Stimulated activated CD8-positive, alpha-beta memory T cell treated with anti-CD3 and anti-CD28 coated beads, Interleukin-4, amount 100 ng/mL, for 4 hours (primary cell): ENCODE data around the gene PAQR5.

Experiments used
- DNase-seq, 2 donors: peaks; one replicate each; pipeline ENCODE4 v3.0.0-alpha.2; 2020; ENCODE audit warnings: low read depth in 2 of 2, low spot score in 1 of 2

The PAQR5 gene

DNA sequence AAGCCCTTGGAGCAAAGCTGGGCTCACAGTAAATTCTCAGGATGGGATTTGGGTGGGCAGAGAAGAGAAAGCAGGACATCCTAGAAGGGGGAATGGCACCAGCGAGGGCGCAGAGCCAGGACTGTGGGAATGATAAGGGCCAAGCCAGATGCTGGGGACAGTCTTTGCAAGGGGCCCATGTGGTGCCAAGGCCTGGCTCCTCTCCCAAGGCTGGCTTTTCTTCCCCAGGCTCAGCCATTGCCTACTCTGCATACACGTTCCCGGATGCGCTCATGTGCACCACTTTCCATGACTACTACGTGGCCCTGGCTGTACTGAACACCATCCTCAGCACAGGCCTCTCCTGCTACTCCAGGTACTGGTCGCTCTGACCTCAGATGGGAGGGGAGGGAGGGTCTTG is 90.7 kb downstream of the PAQR5 start:
- DNase-seq, result no peak

DNA sequence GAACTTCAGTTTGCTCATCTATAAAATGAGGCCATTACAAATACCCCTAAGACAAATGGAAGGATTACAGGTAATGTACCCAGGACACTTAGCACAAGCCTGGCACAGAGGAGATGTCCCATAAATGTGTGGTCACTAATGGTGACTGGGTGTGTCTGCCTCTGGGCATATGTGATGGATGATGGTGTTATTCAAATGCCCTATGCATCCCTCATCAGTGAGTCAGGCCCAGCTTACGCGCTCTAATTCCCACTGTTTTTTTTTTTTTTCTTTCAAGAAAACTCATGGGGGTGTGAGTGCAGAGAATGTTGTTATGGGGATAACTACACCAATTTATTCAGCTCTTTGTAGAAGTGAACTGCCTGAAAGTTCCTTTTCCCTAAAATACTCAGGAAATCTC is 91.9 kb downstream of the PAQR5 start:
- no peak for DNase-seq

DNA sequence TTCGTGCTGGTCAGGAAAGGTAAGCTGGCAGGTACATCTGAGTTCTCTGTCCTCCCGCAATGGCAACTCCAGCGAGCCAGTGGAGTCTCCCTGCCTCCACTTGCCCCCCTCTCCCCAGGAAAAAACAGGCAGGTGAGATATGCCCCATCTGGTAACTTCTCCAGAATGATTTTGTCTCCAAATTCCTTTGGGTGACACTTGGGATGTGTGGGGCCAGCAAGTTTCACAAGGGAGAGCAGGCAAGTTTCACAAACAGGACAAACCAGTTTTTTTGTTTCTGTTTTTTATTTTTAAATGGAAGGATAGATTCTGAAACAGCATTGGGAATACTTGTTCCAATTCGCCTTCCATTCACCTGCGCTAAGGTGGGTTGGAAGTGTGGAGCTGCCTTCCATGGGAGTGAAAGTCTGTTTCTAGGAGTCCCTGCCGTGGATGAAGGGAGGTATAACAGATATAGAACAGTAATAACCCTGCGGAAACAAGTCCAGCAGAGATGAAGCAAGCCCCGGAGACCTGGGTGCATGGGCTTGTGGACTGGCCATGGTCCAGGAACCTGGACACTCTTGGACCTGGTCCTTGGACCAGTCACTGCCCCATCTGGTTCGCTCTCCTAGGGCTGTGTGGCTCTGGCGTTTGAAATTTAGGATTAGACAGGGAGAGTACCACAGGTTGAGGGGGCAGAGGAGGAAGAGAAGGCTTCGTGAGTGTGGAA is 92.5 kb downstream of the PAQR5 start:
- no peak for DNase-seq

DNA sequence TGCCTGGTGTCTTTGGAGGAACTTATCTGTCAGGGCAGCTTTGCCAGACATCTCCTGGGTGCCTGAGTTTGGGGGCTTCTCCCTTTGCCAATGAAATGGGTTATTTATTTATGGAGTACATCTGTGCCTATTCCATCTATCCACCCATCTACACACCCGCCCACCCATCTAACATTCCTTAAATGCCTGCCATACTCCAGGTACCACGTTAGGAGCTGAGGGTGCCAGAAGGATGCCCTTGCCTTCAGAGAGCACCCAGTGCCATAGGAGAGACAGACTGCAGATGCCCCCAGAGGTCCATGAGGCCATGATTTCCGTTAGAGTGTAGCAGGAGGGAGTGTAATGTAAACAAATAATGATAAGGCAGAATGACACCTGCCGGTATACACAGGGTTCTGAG is 93.6 kb downstream of the PAQR5 start:
- DNase-seq, result no peak

DNA sequence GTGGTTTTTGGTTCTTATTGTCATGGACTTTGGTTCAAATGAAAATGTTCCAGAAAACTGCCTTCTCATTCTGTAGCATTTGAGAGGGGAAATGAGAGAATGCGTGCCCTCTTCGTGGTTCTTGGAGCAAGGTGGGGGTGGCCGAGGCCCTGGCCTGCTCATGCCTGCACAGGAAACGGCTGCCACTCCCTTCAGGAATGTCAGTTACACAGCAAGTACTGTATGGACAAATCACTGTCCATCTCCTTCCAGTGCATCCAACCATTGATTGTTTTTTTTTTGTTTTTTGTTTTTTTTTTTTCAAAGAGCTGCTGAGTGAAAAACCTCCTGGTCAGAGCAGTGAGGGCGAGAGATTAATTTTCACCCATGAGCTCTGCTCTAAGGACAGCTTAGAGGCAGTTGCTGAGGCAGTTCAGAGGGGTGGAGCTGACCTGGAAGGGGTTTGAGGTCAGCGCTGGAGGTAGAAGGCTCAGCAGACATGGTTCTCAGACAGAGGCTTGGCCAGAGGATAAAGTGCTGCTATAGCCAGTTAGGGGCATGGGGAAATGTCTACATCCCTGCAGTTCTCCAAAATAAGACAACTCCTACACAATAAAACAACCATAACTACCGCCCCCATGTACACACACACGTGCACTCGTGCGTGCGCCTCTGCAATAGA is 95.2 kb downstream of the PAQR5 start:
- no peak for DNase-seq

DNA sequence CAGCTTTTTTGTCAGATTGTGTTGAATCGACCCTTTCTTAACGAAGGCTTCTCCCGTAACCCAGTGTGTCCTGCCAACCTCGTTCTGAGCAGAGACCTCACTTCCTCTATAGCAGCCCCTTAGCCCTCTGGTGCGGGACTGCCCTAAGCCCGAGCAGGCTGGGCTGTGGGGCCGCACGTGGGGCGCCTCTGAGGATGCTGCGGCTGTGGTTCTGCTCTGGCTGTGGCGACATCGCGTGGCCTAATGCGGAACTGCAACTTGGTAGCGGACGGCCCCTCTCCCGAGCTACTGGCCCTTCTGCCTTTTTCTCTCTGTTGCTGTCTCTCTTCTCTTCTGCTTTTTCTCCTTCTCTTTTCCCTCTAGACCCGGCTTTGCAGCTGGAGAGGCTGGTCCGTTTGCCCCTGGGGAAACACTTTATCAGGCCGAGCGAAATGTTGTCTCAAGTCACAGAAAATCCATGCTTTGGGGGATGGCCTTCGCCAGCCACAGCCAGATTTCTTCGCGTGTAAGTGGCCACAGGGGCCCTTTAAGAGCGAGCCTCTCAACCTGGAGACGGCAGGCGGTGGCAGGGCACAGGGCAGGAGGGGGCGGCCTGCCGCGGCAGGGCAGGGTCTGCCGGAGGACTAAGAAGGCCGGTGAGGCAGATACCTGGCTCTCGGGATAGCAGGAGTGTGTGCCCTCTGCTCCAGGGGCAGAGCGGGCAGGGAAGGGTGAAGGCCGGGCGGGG is 96.0 kb downstream of the PAQR5 start:
- DNase-seq, result peak; percentile 60 to 78

DNA sequence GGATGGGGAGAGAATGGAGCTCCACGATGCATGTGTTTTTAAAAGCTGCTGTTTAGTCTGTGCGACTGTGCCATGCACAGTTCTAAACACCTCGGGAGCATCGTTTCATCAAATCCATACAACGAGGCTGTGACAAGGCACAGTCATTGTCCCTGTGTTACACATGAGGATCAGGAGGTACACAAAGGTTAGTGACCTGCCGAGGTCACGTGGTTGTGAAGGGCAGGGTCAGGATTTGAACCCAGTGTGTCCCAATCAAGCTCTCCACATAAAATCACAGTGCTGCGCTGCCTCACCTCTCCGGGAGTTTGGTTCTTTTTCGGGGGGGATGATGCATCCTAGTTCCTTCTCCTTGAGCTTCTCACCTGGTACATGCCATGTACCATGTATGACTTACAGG is 96.7 kb downstream of the PAQR5 start:
- DNase-seq, result no peak

DNA sequence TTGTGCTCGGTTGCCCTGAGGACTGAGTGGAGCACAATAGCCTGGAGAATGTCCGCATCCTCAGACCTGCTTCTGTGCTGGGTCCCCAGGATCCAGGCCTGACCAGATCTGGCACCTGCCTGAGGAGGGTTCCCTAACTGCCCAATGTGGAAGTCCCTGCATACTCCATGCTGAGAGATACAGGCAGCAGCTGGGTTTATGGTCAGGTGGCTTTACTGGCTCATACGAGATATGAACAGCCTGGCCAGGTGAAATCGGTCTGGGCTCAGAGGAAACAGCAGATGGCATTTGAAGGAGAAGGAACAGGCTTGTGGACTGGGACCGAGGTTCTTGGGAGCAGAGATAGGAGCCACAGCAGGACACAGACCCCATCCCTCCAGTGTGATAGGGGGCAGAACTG is 97.3 kb downstream of the PAQR5 start:
- no peak for DNase-seq

DNA sequence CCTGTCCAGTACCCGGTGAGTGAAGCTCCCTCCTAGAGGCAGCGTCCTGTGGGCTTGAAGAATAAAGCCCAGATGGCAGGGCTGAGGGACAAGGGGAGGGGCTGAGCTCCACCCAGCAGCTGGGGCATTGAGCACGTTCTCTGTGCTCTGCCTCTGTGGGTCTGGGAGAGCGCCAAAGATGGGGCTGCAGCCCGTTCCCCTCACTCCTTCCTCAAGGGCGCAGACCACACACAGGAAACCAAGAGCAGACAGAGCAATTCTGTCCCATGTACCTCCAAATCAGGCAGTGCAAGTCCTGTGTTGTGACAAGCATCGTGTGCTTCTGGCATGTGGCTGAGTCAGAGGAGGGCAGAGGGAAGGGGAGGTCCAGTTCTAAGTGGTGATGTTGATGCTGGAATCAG is 99.8 kb downstream of the PAQR5 start:
- DNase-seq, result no peak

DNA sequence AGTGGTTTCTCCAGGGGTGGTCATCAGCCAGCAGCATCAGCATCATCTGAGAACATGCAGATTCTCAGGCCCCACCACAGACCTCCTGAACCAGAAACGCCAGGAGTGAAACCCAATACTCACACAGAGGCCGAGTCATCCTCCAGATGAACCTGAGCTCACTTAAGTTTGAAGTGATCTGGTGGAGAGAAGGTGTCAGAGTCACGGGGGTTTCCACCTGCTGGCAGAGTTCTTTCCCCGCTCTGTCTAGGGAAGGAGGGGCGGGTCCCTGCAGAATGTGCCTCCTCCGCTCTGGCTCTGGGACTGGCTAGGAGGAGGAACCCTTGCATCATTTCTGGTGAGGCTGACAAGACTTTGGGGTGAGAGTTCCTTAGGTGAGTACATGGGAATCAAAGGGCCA is 102.1 kb downstream of the PAQR5 start:
- no peak for DNase-seq

DNA sequence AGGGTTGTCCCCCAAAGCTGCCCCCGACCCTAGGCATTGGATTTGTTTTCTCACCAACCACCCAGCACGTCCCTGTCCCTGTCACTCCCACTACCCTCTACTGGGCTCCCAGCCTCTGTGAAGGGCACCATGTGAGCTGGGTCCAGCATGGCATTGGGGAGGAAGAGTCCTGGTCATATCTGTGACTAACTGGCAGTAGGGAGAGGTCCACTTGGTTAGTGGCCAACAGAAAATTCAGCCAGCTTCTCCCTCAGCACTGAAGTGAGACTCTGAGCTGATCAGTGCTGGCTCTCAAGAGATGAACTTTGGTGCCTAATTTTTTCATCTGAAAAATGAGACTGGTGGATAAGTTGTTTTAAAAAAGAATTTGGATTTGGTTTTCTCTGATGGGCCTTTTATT is 104.1 kb downstream of the PAQR5 start:
- no peak for DNase-seq

DNA sequence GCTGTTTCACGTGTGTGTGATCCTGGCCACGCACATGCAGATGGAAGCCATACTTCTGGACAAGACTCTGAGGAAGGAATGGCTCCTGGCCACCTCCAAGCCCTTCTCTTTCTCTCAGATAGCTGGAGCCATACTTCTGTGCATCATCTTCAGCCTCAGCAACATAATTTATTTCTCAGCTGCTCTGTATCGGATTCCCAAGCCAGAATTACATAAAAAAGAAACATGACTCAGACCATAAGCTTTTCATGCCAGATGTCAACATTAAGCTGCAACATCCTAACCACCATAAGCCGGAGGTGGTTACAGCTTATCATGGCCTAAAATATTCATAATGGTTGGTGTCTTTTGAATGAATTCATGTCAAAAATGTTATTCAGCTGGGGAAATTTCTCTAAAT is 104.9 kb downstream of the PAQR5 start:
- no peak for DNase-seq

DNA sequence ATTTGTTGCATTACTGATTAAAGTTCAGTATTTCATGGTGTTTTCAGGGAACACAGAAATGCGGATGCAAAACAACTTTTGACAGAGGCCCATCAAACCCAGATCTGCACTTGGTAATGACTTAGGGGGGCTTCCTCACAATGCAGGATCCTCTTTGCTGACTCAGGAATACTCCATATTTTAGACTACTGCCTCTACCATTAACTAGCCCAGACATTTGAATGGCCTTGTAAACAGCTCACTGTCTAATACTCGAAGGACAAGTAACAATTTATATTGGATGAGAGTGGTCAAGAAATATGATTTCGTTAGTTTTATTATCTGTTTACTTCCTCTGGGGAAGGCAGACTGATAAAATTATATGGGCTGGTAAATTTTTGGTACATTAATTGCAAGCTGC is 106.4 kb downstream of the PAQR5 start:
- DNase-seq, result no peak

DNA sequence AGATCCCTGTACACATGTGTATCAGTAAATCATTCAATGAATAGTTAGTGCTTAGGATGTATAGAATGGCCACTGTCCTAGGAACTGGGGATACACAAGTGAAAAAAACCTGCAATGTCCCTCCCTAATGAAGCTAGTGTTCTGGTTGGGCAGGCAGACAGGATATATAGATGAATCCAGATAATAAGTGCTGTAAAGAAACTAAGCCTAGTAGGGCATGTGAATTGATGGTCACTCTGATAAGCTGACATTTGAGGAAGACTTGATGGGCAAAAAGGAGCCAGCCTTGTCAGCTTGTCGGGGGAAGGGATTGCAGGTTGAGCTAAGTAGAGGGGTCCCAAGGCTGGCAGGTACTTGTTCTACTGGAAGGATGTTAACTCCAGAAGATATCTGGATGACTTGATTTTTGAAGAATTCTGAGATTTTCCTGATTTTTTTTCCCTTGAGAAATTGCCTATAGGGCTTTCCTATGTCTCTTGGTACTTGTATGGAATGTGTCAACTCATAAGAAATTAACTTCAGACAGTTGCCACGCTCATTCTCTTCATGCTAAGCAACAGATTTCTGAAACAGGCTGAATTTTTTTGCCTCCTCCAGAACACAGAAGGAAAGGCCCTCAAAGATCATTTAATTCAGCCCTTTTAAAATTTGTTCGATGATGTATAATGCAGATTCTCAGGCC is 109.1 kb downstream of the PAQR5 start:
- no peak for DNase-seq

DNA sequence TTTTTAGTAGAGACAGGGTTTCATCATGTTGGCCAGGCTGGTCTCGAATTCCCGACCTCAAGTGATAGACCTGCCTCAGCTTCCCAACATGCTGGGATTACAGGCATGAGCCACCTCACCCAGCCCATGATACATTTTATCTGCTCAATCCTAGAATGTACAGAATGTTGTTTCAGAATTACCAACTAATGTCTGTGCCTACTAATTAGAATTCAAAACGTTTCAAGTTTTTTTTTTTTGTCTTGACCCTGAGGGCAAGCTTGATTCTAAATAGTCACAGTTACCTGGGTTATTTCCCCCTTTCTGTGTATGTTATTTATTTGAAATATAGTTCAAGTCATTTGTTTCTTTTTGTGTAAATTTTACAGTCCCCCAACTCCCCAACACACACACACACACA is 110.1 kb downstream of the PAQR5 start:
- DNase-seq, result no peak

DNA sequence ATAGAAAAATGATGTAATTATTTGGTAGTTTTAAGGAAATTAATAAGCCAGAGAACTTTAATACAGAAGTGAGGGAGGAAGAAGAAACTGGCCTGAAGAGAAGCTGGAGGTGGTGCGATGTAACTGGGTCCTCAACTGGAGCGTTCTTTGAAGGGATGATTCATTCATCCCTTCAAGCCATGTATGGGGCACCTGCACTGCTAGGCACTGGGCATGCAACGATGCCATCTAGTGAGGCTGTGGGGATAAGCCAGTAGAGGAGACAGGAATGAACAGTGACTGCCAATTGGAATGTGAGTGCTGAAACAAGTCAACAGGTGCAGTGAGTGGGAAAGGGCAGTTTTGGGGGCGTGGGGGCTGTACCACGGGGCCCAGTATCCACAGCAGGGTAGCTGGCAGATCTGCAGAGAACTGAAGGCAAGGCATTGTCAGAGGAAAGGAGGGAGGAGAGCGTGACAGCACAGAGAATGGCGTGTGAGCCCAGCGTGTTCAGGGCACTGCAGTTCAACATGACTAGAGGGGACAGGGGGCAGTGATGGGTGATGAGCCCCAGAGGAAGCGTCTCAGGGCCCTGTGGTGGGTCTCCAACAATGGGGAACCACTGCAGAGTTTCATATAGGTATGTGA is 111.6 kb downstream of the PAQR5 start:
- DNase-seq, result no peak

DNA sequence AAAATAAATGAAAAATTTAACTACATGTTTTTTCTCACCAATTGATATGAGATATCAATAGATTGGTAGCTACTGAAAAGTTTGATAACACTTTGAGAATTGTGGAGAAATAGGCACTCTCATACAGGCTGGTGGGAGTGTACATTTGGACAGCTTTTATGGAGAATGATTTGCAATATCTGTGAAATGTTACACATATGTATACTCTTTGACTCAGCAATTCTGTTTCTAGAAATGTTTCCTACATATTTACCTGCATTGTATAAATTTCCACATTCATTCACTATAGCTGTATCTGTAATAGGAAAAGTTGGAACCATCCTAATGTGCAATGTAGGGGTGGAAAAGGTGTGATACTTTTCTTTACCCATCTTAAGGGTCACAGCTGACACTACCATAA is 113.6 kb downstream of the PAQR5 start:
- no peak for DNase-seq

DNA sequence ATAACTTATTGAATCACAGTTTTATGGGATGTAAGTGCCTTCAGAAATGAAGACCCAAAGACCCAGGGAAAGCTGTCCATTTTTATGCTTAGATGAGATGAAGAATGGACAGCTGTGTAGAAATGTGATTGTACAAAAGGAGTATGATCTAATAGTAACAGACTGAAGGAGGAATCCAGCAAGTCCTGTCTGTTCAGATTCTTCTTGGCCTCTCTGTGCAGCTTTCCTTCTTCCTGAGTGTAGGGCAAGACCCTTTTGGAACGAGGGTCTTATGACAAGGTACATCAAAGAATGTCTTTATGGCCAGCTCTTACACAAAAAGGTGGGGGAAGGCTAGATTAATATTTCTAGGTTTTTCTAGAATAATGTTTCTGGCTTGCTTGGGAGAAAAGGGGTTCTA is 114.0 kb downstream of the PAQR5 start:
- DNase-seq, result no peak

DNA sequence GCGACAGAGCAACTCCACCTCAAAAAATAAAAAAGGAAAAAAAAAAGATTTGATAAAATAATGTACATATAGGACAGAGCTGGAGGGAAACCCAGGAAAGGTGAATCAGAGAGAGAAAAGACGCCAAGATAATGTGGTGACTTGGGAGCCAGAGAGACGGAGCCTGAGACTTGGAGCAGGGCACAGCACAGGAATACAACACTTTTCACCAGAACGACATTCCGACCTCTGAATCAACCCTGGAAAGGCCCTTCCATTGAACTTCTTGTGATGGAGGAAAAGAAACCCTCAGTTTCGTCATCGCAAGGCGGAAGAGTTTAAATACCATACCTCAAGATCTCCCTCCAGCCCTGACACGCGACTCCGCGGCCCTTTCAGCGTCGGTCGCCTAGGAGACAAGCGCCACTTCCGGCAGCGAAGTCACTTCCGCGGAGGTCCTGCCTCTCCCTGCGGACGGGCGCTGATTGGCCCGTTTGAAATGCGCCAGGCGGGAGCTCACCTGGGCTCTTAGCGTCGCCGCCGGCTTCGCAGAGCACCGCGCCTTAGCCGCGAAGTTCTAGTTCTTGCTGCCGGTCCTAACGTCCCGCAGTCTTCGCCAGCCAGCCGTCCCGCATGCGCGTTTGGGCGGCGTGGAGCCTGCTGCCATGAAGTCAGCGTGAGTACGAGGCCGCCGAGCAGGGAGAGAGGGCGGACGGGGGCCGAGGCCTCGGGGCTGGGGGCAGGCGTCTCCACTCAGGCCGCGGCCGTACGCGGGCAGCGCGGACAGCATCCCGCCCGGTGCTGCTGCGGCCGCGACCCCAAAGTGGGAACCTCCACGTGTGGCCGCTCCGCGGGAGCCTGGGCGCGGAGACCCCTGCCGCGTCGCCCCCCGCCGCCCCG is 115.3 kb downstream of the PAQR5 start, which contains the start of gene KIF23:
KIF23 (plus strand) TSS at position 528 of the 879 bp plus-strand sequence; CDS start at position 645, 117 bp downstream.
- peak; percentile 84 for DNase-seq

DNA sequence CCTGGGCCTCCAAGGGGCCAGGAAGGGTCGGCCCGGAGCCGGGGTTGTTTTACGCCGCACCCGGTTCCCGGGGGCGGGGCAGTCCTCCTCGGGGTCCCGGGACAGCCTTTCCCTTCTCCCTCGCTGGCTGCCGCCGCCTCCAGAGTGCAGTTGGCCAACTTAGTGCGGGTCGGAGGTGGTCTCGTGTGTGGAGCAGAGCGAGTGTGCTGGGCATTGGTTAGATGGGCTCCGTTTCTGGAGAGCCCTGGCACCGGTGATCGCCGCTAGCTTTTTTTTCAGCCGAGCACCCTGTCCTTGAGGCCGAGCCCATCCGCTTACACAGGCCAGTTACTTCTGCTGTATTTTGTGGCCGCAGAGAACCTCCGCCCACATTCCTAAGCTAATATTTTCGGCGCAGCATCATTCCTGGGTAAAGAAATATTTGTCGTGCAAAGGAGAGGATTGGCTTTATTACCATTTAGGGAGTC is 116.0 kb downstream of the PAQR5 start:
- DNase-seq, result no peak
